Tibial artery (tissue), 4 donors: ENCODE measurements around the gene SAPCD2.

Source experiments
- DNase-seq, 2 donors: peaks; one replicate each; pipeline ENCODE4 v3.0.0-alpha.2; 2019
- H3K27ac ChIP-seq, 2 donors: fragments of 200-600 bp; sonication (generic) in 1 of 2; 1 replicate in 1 of 2; 2 replicates in 1 of 2; pipeline ENCODE4 v1.5.1; 2018 to 2019; ENCODE audit warnings: mild to moderate bottlenecking in 1 of 2
- H3K27me3 ChIP-seq, 2 donors: fragments of 200-600 bp; sonication (generic) in 1 of 2; one replicate each; pipeline versions ENCODE4 v1.5.1 to v1.6.0; 2016 to 2019
- H3K36me3 ChIP-seq, 3 donors: fragments of 200-600 bp; sonication (generic) in 2 of 3; one replicate each; pipeline ENCODE4 v1.5.1; 2016 to 2019; ENCODE audit warnings: mild to moderate bottlenecking in 2 of 3
- H3K4me1 ChIP-seq, 4 donors: fragments of 200-600 bp; sonication (generic) in 2 of 4; 1 replicate in 3 of 4; 2 replicates in 1 of 4; pipeline ENCODE4 v1.5.1; 2016 to 2019
- H3K4me3 ChIP-seq, 2 donors: fragments of 200-600 bp; sonication (generic) in 1 of 2; 1 replicate in 1 of 2; 2 replicates in 1 of 2; pipeline ENCODE4 v1.5.1; 2018 to 2019; ENCODE audit warnings: mild to moderate bottlenecking in 2 of 2
- H3K9me3 ChIP-seq, 3 donors: fragments of 200-600 bp; sonication (generic) in 1 of 3; one replicate each; pipeline ENCODE4 v1.5.1; 2016 to 2019
- CTCF ChIP-seq, 2 experiments: fragments of 200-600 bp in 1 of 2; fragments of 450-650 bp in 1 of 2; IDR thresholded peaks; one replicate each; pipeline ENCODE4 v1.5.1; 2017 to 2019; ENCODE audit warnings: antibody characterized with exemption in 2 of 2, mild to moderate bottlenecking in 1 of 2, moderate library complexity in 1 of 2
- intact Hi-C: fragments of 100-400 bp; cut with DNase I; formaldehyde crosslinking; loops from one replicate; pipeline ENCODE4 v1.15.0; 2023; ENCODE audit warnings: low total_unique reads

SAPCD2 gene

GRCh38 chr9:137040568-137040967 lies 29.8 kb downstream of the SAPCD2 start:
- Histone ChIP-seq H3K36me3 (peaks cover 5 to 41% (median 22%) of the 10 kb centered on the region in 3 donors), H3K4me1 (peaks cover 0 to 26% (median 13%) of the 10 kb centered on the region in 4 donors), H3K4me3 (no peak overlapping the region), H3K27ac (no peak overlapping the region), H3K27me3 (peaks cover 0 to 10% of the 10 kb centered on the region in 2 donors), H3K9me3 (no peaks in the 10 kb centered on the region)
- intact Hi-C loops = loop anchor here (5.0 kb wide), 1 partner anchor 37 kb away; the partner anchor contains the start of gene UAP1L1
- DNase-seq = no peak
- no peak for TF ChIP-seq CTCF (IDR thresholded peaks at IDR 0.05)

- no peak for DNase-seq
- Histone ChIP-seq H3K27ac (no peak overlapping the region), H3K4me1 (peaks cover 0 to 26% (median 13%) of the 10 kb centered on the region in 4 donors), H3K27me3 (peaks cover 0 to 15% of the 10 kb centered on the region in 2 donors), H3K4me3 (no peak overlapping the region), H3K9me3 (no peaks in the 10 kb centered on the region), H3K36me3 (peaks cover 5 to 41% (median 22%) of the 10 kb centered on the region in 3 donors)
- TF ChIP-seq CTCF (IDR thresholded peaks at IDR 0.05) = no peak
- intact Hi-C loops = loop anchor here (5.0 kb wide), 1 partner anchor 38 kb away; the partner anchor contains the start of gene UAP1L1
These were observed 30.6 kb downstream of the SAPCD2 start for GRCh38 chr9:137039611-137040366.

- peaks cover 5 to 41% (median 22%) of the 10 kb centered on the region in 3 donors for H3K36me3 ChIP-seq
- peaks cover 0 to 22% (median 7%) of the 10 kb centered on the region in 4 donors for H3K4me1 ChIP-seq
- DNase-seq = no peak
- intact Hi-C loops = no loop called here
- H3K4me3 ChIP-seq = no peak overlapping the region
- peaks cover 0 to 18% of the 10 kb centered on the region in 2 donors for H3K27me3 ChIP-seq
- no peak overlapping the region for H3K27ac ChIP-seq
- no peaks in the 10 kb centered on the region for H3K9me3 ChIP-seq
- TF ChIP-seq CTCF (IDR thresholded peaks at IDR 0.05) = no peak
These were observed 31.4 kb downstream of the SAPCD2 start for GRCh38 chr9:137038916-137039315.

- no peak overlapping the region for H3K27ac ChIP-seq
- H3K36me3 ChIP-seq = peaks cover 5 to 41% (median 22%) of the 10 kb centered on the region in 3 donors
- intact Hi-C loops = loop anchor here (2.0 kb wide), 1 partner anchor 251 kb away; no protein-coding TSS in a partner anchor
- H3K9me3 ChIP-seq = no peaks in the 10 kb centered on the region
- H3K4me1 ChIP-seq = peaks cover 0 to 15% (median 7%) of the 10 kb centered on the region in 4 donors
- H3K4me3 ChIP-seq = no peak overlapping the region
- no peak for DNase-seq
- TF ChIP-seq CTCF (IDR thresholded peaks at IDR 0.05) = no peak
- H3K27me3 ChIP-seq = peaks cover 0 to 18% of the 10 kb centered on the region in 2 donors
These were observed 32.9 kb downstream of the SAPCD2 start for GRCh38 chr9:137037483-137037882.

- Histone ChIP-seq H3K4me3 (no peak overlapping the region), H3K36me3 (peaks cover 5 to 41% (median 20%) of the 10 kb centered on the region in 3 donors), H3K27me3 (peaks cover 0 to 18% of the 10 kb centered on the region in 2 donors), H3K4me1 (peaks cover 0 to 15% (median 7%) of the 10 kb centered on the region in 4 donors), H3K9me3 (no peaks in the 10 kb centered on the region), H3K27ac (no peak overlapping the region)
- intact Hi-C loops = loop anchor here (2.0 kb wide), 1 partner anchor 250 kb away; no protein-coding TSS in a partner anchor
- TF ChIP-seq CTCF (IDR thresholded peaks at IDR 0.05) = no peak
- no peak for DNase-seq
These were observed 33.3 kb downstream of the SAPCD2 start for GRCh38 chr9:137037035-137037434.
